Panc1 (cell line): ENCODE results near the gene VTI1A. TPM values are rescaled to one million over a fixed set of nuclear protein-coding genes. Genes with fewer than 3 reads are reported as not detected.

ENCODE experiments used
- ATAC-seq: fragments of 200-7000 bp; cut with Tn5 transposase; 2 replicates; pipeline ENCODE4 v1.9.1; 2020; ENCODE audit warnings: mild to moderate bottlenecking, moderate library complexity
- BruUV-seq: library from RNA; stranded (reverse); fragments of 400-500 nt; replicated peaks from 2 replicates; lab custom pipeline; 2021; lab: Mats Ljungman, UMichigan
- CTCF ChIA-PET: fragments of 300-600 bp; sonication (Branson Sonifier 250); formaldehyde crosslinking; loops from one replicate; lab custom pipeline; 2022; ENCODE audit warnings: antibody characterized with exemption; lab: Charles Lee
- POLR2A ChIA-PET: fragments of 300-600 bp; sonication (Branson Sonifier 250); formaldehyde crosslinking; loops from one replicate; lab custom pipeline; 2022; ENCODE audit warnings: antibody characterized with exemption; lab: Charles Lee
- DNase-seq: peaks from one replicate; pipeline ENCODE4 v3.0.0-alpha.2; 2010; ENCODE audit warnings: low read depth, low spot score
- H3K27ac ChIP-seq: 2 replicates; pipeline ENCODE4 v1.5.1; 2011; ENCODE audit warnings: mild to moderate bottlenecking, low read length, inconsistent platforms
- H3K27me3 ChIP-seq: fragments of 200-500 bp; sonication (Bioruptor generic); 2 replicates; pipeline ENCODE4 v1.6.0; 2014; ENCODE audit warnings: low read length, inconsistent platforms; ENCODE audit not compliant: control insufficient read depth, insufficient read depth
- H3K36me3 ChIP-seq: fragments of 200-500 bp; sonication (Bioruptor generic); 2 replicates; pipeline ENCODE4 v1.5.1; 2014; ENCODE audit warnings: inconsistent platforms, mild to moderate bottlenecking, low read length, moderate library complexity; ENCODE audit not compliant: control insufficient read depth, insufficient read depth
- H3K4me1 ChIP-seq: 2 replicates; pipeline ENCODE4 v1.5.1; 2011; ENCODE audit warnings: inconsistent platforms, mild to moderate bottlenecking, low read length, moderate library complexity; ENCODE audit not compliant: control insufficient read depth, insufficient read depth
- H3K4me3 ChIP-seq, 2 experiments: 2 replicates each; pipeline ENCODE4 v1.5.1; 2011 to 2012; ENCODE audit warnings: low read depth in 2 of 2, low read length in 2 of 2, mild to moderate bottlenecking in 2 of 2, inconsistent platforms in 1 of 2, moderate library complexity in 1 of 2
- H3K9me3 ChIP-seq: fragments of 200-500 bp; sonication (Bioruptor generic); 2 replicates; pipeline ENCODE4 v1.5.1; 2014; ENCODE audit warnings: low read depth, mild to moderate bottlenecking, inconsistent platforms, low read length, moderate library complexity; ENCODE audit not compliant: control insufficient read depth, insufficient read depth
- CTCF ChIP-seq: fragments of 450-650 bp; IDR thresholded peaks from 2 replicates; pipeline ENCODE4 v1.5.1; 2017; ENCODE audit warnings: mild to moderate bottlenecking
- POLR2AphosphoS5 ChIP-seq: IDR thresholded peaks from 2 replicates; pipeline ENCODE4 v1.6.1; 2012; ENCODE audit warnings: mild to moderate bottlenecking, low read depth, low read length, moderate library complexity
- REST ChIP-seq, 2 experiments: IDR thresholded peaks; 2 replicates each; pipeline ENCODE4 v1.6.1; 2011 to 2012; ENCODE audit warnings: low read depth in 2 of 2, control low read depth in 1 of 2, low read length in 1 of 2, mild to moderate bottlenecking in 1 of 2, moderate library complexity in 1 of 2; ENCODE audit not compliant: insufficient read depth in 1 of 2
- SIN3A ChIP-seq: IDR thresholded peaks from 2 replicates; pipeline ENCODE4 v1.6.1; 2012; ENCODE audit warnings: low read depth, mild to moderate bottlenecking, low read length, moderate library complexity, borderline replicate concordance; ENCODE audit not compliant: insufficient read depth
- TCF7L2 ChIP-seq: IDR thresholded peaks from 2 replicates; pipeline ENCODE4 v1.6.1; 2011; ENCODE audit warnings: mild to moderate bottlenecking, low read depth, low read length, inconsistent platforms
- in situ Hi-C: cut with HindIII; loops from 2 replicates; pipeline ENCODE4 v1.10.0; 2016; ENCODE audit warnings: low sequenced_read_pairs, low pct_unique_long_range_greater_than_20kb
- intact Hi-C: fragments of 100-400 bp; cut with micrococcal nuclease; formaldehyde crosslinking; loops from one replicate; pipeline ENCODE4 v1.10.0; 2022; ENCODE audit not compliant: unreplicated experiment
- total RNA-seq: library from RNA; stranded (reverse); gene quantifications from one replicate; pipeline ENCODE4 v1.2.1, GENCODE V29; 2021; ENCODE audit not compliant: unreplicated experiment

Gene VTI1A
- total RNA-seq, 1 experiment from 2014 or later: 36.3 TPM

DNA sequence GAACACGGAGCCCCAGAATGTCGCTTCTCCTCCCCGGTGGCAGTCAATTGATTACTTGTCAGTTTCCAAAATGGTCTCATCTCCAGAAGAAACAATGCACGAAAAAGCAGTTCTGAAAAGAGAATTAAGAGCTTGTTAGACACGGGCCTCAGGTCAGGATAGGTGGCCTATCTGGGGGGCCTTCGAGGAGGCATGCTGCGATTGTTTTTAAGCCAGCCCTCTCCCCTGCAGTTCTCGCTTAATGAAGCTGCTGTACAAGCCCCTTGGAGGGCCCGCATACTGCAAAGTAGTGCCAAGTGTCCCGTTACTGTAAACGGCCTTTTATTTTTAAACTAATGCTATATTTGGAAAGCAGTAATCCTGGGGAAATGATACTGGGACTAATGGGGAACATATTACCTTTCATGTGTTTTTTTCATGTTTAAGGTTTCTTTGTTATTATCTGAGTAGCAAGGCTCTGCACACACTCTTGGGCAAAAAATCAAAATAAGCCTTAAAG is 388.3 kb downstream of the VTI1A start:
- ChIA-PET CTCF (no interaction called here), POLR2A (no interaction called here)
- no peak overlapping the region for H3K27ac ChIP-seq
- no peaks in the 10 kb centered on the region for H3K36me3 ChIP-seq
- no peak for DNase-seq
- H3K4me1 ChIP-seq: no peaks in the 10 kb centered on the region; the same call in 1 of the 2 replicates
- in situ Hi-C loops: no loop called here
- TF ChIP-seq POLR2AphosphoS5: no peak
- TF ChIP-seq REST (IDR thresholded peaks at IDR 0.05; ENCODE audit: insufficient read depth in 1 of 2, low read depth in 2 of 2, low read length in 1 of 2): no peak
- no peaks in the 10 kb centered on the region for H3K27me3 ChIP-seq
- BruUV-seq: no TSS peak
- ATAC-seq: no peak
- intact Hi-C loops: no loop called here
- H3K9me3 ChIP-seq: no peaks in the 10 kb centered on the region
- no peak overlapping the region for H3K4me3 ChIP-seq

GRCh38 chr10:112835944-112836451 is 389.0 kb downstream of the VTI1A start:
- DNase-seq (no peak), ATAC-seq (no peak)
- Histone ChIP-seq H3K4me3 (no peak overlapping the region), H3K27ac (no peak overlapping the region), H3K27me3 (no peaks in the 10 kb centered on the region), H3K9me3 (no peaks in the 10 kb centered on the region), H3K36me3 (no peaks in the 10 kb centered on the region), H3K4me1 (no peaks in the 10 kb centered on the region; the same call in 1 of the 2 replicates)
- in situ Hi-C loops (no loop called here), intact Hi-C loops (no loop called here)
- ChIA-PET POLR2A (no interaction called here), CTCF (no interaction called here)
- BruUV-seq: no TSS peak
- TF ChIP-seq POLR2AphosphoS5 (no peak), SIN3A (no peak), TCF7L2 (no peak), CTCF (no peak)

DNA sequence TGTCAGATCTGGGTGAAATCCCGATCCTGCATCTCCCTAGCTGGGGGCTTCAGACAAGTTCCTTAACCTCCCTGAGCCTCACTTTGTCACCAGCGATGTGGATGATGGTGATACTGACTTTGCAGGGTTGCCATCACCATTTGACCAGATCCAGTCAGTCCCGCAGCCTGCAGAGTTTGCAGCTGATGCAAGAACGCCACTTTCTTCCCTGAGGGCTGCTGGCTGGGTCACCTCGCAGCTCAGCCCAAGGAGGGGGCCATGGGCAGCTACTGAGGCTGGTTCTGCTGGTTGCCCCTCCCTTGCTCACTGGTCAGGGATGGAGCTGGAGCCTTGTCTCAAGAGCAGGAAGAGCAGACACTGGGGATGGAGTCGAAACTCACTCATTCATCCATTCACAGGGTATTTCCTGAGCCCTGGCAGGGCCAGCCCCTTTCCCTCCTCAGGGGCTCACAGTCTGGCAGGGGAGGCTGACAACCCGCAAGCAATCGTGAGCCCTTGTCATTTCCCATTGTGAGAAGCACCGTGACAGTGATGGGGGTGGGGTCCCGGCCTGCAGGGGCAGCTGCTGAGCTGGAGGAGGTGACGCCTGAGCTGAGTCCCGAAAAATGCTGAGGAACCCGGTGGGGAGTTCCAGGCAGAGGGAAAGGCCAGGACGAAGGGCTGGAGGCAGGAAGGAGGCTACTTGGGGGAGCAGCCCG is 391.9 kb downstream of the VTI1A start:
- CTCF ChIA-PET: no interaction called here

More for the DNA sequence above, 391.9 kb downstream of the VTI1A start:
- Histone ChIP-seq H3K4me3 (no peak overlapping the region), H3K36me3 (no peaks in the 10 kb centered on the region), H3K27me3 (no peaks in the 10 kb centered on the region), H3K27ac (no peak overlapping the region), H3K4me1 (no peaks in the 10 kb centered on the region; the same call in 1 of the 2 replicates), H3K9me3 (no peaks in the 10 kb centered on the region)
- ATAC-seq: no peak
- in situ Hi-C loops (no loop called here), intact Hi-C loops (no loop called here)
- TF ChIP-seq REST (IDR thresholded peaks at IDR 0.05; ENCODE audit: insufficient read depth in 1 of 2, low read depth in 2 of 2, low read length in 1 of 2) (no peak), SIN3A (no peak), CTCF (no peak)
- no TSS peak for BruUV-seq
- DNase-seq: no peak
- POLR2A ChIA-PET: no interaction called here
